TTC549 (cell line): ENCODE data around the gene CARTPT.

Source experiments
- FAIRE-seq: peaks from 2 replicates; lab custom pipeline; 2012; peaks lifted over from hg19 to GRCh38; lab: Jason Lieb, UNC

The CARTPT gene

DNA sequence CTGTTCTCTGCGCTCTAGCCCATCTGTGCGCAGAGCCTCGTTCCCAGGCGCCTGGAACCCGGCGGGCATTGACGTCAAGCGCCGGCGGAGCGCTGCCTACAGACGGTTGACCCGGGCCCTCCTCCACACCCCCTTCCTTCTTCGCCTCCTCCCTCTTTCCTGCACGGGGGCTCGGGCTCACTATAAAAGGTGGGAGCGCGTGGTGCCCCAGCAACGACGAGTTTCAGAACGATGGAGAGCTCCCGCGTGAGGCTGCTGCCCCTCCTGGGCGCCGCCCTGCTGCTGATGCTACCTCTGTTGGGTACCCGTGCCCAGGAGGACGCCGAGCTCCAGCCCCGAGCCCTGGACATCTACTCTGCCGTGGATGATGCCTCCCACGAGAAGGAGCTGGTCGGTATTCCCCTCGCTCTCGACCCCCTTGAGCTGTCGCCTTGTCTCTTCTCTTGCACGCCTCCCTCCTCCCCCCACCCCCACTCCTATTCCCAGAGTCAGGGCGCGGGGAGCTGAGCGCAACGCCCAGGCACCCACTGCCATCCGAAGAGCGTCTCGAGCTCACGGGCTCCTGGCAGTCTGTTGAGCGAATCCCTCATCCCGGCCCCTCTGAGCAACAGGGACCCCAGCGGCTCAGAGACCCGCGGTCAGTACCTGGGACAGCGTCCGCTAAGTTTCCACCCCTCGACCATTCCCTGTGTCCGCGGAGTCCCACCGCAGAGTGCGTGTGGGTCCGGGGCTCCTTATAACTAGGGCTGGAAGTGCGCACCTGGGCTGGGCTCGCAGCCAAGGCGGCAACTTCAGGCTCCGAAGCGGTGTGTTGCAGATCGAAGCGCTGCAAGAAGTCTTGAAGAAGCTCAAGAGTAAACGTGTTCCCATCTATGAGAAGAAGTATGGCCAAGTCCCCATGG is at the start of gene CARTPT:
Gene CARTPT (plus strand): TSS at position 213 of the 902 bp plus-strand sequence. CDS start 19 bp downstream, at position 232.
- FAIRE-seq: no peak

DNA sequence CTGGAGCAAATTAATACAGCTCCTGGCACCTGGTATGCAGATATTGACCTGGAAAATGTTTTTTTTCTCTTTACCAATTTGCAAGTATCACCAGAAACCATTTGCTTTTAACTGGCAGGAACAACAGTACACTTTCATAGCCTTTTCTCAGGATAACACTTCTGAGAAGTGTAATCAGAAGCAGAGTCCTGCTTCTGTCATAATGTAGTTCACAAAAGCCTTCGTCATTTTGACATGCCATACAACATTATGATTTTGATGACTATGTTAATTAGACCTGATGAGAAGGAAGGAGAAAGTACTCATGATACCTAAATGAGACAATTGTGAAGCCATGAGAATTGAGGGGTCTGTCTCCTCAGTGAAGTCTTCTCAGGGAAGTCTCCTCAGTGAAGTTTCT is 41.1 kb upstream of the CARTPT start:
- no peak for FAIRE-seq

DNA sequence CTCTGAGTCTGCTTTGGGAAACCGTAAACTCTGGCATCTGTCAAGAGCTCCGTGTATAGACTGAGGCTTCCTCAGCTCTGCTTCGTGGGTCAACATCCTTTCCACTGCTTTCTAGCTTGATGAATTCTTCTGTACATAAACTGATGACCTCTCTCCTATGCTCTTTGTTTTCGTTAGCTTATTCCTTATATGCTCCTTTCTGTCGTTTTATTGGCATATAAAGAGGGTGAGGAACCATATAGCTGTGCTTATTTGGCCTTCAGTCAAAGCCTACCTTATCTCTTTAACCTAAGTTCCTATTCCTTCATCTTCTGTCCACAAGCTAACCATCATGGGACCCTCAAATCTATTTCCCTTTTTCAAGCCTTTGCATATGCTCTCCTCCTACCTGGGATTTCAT is 39.4 kb upstream of the CARTPT start:
- no peak for FAIRE-seq

DNA sequence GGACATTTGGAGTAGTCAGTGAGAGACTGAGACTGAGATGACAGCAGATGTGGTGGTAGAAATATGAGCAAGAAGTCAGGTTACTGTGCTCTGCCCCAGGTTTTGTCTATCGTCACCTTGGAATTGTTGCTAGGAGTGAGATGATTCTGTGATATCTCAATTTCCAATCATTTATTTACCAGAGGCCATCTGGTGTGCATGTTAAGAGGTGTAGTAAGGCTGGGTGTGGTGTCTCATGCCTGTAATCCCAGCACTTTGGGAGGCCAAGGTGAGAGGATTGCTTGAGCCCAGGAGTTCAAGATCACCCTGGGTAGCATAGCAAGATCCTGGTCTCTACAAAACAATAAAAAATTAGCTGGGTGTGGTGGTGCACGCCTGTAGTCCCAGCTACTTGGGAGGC is 38.6 kb upstream of the CARTPT start:
- FAIRE-seq: no peak

DNA sequence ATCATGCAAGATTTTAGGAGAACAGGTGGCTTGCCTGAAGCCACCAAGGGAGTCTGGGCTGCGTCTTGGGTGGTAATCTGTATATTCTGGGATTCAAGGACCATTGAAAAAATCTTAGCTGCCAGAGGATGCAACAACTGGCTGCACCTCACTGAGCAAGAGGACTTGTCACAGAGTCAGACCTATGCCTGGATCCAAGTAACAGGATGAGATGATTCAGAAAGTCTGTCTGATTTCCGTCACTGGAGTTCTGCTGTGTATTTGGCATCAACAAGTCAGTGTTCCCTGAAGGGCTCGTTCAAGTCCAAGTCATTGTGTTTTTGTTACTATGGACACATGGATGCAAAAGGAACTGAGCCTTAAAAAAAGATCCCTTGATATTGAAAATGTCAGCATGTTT is 37.8 kb upstream of the CARTPT start:
- no peak for FAIRE-seq

DNA sequence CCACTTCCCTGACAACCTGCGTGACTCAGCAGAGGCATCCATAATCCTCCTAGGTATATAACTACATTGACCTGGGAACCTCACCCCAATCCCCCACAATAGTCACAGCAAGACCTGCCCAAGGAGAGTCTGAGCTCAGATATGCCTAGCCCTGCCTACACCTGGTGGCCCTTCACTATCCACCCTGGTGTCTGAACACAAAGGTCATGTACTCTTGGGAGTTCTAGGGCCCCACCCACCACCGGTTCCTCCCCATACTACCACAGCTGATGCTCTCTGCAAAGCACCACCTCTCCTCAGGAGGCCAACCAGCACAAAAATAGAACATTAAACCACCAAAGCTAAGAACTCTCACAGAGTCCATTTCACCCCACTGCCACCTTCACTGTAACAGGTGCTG is 34.8 kb upstream of the CARTPT start:
- FAIRE-seq: no peak

DNA sequence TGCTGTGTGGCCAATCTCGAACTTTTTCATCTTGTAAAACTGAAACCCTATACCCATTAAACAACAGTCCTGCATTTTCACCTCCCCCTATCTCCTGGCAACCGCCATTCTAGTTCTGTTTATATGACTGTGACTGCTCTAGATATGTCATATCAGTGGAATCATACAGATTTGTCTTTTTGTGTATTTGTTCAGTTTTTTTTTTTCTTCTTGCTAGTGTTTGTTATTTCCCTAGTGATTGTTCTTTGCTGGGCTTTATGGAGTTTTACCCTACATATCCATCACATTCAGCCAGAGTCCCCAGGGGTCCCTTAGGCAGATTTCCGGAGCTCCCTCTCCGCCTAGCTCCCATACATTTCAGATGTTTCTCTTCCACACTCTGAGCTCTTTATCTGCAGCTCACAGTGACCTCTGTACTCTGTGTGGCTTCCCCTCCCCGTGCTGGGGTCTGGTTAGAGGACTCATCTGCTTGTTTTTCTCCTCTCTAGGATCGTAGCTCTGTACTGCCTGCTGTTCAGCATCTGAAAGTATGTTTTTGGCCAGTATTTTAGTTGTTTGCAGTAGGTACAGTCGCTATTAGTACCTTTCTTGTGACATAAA is 25.1 kb upstream of the CARTPT start:
- no peak for FAIRE-seq

DNA sequence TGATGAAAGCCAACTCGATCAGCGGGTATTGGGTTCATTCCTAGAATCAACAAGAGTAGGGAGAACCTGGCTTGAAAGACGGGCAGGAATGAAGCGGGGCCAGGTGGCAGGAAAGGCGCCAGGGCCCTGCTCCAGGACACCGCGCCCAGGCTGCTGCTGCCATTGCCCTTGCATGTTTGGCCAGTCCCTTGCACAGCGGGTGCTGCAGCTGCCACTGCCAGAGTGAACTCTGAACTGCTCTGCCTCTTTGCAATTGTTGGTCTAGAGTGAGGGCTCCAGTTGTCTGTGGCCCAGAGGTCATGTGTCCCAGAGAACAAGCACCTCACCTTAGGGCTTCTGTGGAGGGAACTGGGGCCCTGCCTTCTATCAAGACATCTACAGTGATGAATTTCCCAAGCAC is 24.0 kb upstream of the CARTPT start:
- FAIRE-seq: no peak

DNA sequence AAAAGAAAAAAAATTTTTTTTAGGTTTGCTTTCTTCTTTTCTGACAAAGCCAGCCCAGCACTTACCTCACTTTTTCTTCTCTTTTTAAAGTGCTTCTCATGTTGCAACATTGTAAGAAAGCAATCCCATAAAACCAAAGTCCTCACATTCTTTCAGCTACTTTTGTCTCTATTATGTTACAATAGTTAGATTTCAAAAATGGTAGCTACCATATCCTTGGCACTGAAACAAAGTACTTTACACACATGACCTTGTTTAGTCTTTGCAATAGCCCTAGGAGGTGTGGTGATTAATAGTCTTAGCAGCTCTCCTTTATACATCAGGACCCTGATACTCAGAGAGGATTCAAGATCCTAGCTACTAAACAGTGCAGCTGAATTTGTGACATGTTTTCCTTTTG is 23.5 kb upstream of the CARTPT start:
- no peak for FAIRE-seq

DNA sequence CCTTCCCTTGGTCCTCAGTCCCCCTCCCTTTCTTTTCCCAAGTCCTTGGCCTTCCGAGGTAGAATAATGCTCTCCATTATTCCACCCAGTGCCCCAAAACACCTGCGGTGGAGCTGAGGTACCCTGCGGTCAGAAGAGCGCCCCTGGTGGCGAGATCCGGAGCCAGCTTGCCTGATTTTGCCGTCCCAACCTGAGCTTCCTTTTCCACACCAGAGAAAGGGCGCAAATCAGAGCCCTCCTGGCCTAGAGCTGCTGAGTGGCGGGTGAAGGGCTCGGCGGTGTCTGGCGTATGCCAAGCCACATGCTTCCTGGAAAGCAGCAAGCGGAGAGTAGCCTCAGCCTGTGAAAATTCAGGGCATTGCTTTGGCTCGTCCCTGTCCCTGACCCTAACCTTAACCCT is 21.1 kb upstream of the CARTPT start:
- no peak for FAIRE-seq

DNA sequence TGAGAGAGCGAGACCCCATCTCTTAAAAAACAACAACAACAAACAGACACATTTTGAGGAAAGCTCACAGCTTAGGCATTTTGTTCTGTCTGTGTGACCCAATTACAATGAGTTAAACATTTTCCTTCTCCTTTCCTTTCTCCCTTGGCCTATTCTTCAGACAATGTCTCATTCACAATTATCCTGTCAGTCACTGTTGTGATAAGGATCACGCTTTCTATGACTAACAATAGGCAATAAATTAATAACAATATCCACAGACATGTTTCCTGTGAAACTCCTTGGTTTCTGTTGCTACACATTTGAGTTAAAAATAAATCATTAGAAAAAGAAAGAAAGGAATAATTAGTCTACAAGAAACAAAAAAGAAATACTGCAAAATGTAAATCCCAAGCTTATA is 19.8 kb upstream of the CARTPT start:
- no peak for FAIRE-seq

DNA sequence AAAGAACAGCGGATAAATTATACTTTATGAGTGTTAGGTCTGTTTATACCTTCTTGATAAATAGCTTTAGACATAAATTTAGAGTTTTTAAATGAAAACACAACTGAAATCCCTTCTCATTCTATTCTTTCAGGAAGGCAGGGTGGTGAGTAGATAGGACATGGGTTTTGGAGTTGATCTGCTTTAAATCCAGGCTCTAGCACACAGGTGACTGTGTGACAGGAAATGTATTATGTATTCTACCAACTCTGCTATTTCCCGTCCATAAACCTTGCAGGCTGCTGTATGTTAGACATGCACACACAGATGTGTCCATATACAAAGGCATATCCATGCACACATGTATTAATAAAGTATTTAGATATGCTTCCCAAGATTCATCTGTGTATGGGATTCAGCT is 19.3 kb upstream of the CARTPT start:
- no peak for FAIRE-seq

DNA sequence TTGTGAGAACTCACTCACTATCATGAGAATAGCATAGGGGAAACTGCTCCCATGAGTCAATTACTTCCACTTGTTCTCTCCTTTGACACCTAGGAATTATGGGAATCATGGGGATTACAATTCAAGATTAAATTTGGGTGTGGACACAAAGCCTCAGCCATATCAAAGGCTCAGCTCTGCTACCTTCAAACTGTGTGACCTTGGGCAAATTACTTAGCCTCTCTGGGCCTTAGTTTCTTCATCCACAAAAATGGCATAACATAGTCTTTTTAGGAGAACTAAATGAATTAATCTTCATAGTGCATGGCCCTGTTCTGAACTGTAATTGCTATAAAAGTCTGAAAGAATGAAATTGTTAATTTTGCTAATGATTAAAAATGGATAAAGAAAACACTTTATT is 18.3 kb upstream of the CARTPT start:
- no peak for FAIRE-seq

DNA sequence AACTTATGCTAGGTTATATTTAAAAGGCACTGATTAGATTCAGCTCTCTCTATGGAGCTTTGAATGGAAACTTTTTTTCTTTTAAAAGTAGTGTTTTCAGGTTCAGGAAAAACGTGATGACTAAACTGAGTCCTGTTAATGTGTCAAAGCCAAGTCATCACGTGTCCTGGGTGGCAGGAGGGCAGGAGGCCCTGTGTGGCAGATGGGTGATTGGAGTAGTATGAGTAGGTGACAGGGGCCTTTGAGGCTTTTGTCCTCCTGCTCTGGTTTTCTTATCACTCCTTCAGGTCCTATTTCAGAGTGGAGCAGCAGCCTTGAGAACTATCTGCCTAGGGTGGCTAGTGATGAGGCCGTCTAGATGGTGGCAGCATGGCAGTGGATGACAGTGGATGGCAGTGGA is 17.7 kb upstream of the CARTPT start:
- no peak for FAIRE-seq

DNA sequence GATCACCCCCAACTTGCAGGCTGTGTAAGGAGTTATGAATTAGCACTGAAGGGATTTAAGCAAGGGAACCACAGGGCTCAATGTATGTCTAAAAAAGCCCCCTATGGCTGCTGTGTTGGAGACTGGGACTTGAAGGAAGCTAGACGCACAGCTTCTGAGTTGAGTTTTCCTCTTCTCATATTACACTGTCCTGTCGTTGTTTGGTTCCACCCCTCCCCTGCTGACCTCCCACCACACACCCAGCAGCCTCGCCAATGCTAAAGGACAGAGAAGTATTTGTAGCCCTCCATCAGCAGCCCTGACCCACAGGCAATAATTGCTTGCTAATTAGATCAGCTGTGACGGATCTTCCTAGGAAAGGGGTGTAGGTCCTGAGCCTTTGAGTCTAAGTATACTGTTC is 15.1 kb upstream of the CARTPT start:
- FAIRE-seq: no peak

DNA sequence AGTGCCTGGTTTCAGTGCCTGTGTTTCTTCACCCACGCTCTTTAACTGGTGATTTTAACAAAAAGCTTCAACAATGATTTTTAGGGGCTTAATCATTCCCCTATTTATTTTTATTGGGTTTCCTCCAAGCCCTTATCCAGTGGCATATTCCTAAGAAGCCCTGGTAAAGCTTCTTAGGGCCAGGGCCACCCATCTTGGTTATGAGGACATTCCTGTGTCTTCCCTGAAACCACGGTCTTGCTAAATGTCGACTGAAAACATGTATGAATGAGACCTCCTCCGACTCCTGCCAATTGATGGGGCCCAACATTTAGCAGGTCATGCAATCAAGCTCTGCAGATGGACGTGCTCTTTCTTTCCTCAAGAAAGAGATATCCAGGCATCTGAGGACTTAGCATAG is 13.7 kb upstream of the CARTPT start:
- no peak for FAIRE-seq

DNA sequence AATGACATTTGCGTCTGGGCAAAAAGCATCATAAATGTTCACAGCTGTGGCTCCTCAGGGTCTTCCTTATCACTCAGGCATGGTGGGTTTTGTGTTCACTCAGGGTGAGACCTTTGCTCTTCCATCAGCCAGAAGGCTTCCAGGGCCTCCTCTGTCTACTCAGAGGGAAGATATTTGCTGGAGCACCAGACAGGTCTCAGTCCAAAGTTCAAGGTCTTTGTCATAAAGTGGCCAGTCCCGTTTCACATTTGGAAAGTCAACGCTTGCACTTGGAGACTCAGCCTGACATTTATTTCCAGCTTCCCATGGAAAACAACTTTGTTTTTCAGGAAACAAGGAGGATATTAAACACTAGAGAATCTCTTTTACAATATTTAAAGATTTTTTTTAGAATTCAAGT is 12.2 kb upstream of the CARTPT start:
- FAIRE-seq: no peak

DNA sequence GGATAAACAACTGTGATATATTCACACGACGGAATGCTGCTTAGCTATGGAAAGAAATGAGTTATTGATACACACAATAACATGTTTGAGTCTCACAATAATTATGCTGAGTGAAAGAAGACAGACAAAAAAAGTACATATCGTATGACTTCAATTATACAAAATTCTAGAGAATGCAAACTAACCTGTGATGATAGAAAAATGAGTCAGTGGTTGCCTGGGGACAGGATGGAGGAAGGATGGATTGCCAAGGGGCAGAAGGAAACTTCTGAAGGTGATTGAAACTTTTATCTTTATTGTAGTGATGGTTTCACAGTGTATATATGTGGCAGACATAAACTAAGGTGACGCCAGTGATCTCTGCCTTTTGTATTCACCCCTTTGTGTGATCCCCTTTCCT is 7.5 kb upstream of the CARTPT start:
- FAIRE-seq: no peak

DNA sequence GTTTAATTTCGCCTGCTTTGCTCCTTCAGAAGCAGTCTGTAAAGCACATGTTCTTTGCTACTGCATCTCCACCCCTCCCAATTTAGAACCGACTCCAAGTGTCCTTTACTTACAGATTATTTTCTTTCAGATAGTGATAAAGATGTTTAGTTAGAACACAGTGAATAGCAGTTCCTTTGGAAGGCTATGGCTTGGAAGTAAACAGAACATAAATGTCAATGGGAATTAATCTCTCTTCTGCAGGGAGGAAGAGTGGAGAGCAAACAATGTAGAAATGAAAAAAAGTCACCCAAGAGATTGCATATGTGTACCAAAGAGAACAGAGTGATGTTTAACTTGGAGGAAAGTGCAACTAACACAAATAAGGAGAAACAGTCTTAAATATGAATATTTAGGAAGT is 4.2 kb upstream of the CARTPT start:
- FAIRE-seq: no peak

DNA sequence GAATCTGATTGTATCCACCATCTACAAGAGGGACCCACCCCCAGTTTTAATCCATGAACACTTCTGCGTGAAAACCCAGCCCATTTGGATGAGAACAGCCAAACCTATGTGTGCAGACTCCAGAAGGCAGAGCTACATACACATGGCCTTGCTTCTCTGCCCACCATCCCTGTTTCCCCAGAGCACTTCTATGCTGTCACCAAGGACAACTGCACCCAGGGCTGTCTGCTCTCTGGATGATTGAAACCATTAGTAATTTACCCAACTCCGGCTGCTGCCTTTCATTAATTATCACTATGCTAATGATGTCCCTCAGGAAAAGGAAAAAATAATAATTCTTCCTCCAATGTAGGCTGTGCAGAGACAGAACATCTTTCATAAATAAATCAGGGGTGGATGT is 8.9 kb downstream of the CARTPT start:
- no peak for FAIRE-seq

DNA sequence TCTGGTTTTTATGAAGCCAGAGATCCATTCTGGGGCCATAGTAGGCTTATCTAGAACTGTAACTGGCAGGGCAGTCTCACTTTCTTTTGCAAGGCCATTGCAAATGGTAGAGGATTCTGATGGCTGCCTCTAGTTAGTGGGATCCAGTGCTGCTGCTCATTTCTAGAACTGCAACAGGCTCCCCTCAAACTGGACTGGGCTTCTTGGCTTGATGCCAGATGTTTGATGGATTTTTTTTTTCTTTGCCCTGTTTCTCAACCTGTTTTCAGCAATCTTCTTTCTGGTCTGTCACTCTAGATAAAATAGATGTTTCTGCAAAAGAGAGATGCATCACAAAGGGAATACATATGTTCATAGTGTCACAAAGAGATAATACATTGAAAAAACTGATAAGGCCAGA is 11.9 kb downstream of the CARTPT start:
- no peak for FAIRE-seq

DNA sequence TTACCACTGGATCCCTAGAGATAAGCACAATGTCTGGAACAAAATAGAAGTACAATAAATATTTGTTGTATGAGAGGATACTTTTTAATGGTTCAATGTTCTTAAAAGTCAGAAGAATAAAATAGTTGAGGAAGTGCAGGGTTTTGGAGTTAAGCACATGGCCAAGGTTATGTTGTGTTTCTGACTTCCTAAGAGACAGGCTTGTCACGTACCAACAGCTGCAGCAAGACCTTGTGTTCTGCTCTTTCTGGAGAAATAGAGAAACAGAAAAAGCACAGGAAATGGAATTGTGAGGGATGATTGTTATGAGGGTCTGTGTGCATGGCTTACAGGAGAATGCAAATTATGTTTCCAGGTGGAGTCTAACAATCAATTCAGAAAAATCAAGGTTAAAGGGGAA is 12.9 kb downstream of the CARTPT start:
- FAIRE-seq: no peak

DNA sequence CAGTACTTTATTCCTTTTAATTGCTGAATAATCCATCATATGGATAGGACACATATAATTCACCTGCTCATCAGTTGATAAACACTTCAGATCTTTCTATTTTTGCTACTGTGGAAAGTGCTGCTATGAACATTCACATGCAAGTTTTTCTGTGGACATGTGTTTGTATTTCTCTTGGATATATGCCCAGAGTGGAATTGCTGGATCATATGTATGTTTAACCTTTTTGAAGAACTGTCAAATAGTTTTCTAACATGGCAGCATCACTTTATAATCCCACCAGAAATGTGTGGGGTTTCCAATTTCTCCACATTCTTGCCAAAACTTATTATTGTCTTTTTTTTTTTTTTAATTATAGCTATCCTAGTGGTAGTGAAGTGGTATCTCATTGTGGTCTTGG is 15.1 kb downstream of the CARTPT start:
- FAIRE-seq: no peak

DNA sequence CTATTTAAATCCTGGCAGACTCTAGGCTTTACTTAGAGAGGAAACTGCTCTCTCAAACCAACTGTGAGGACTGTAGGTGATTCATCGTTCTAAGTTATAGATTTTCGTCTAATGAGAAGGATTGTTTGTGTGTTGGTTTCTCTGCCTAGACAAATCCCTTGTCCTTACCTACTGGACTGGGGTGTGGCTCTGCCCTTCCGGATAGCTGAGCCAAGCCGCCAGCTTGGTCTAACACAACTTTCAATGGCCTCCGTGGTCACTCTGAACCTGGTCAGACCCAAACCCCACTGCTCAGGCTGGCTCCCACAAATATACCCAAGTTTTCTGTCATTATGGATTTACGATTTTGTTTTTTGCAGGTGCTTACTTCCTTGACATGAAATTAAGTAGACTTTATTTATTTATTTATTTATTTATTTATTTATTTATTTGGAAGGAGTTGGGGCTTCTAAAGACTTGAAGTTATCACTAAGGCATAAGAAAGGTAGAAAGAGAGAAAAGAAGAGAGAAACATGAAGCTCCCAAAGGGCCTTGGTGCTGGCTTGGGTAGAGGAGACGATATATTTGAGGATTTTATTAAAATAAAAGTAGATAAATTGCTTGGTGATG is 19.0 kb downstream of the CARTPT start:
- no peak for FAIRE-seq
